Uterus (tissue), 4 donors: Measurements from ENCODE around the gene UNC13B. TPM values are rescaled to one million over a fixed set of nuclear protein-coding genes. Genes with fewer than 3 reads are reported as not detected.

ENCODE experiments used
- DNase-seq, 2 donors: peaks; one replicate each; pipeline ENCODE4 v3.0.0-alpha.2; 2019 to 2020
- H3K27ac ChIP-seq, 2 donors: fragments of 200-600 bp; sonication (generic); 1 replicate in 1 of 2; 2 replicates in 1 of 2; pipeline ENCODE4 v1.5.1; 2016 to 2018
- H3K27me3 ChIP-seq, 2 donors: fragments of 200-600 bp; sonication (generic); one replicate each; pipeline ENCODE4 v1.5.1; 2018 to 2019; ENCODE audit warnings: control low read depth in 1 of 2
- H3K36me3 ChIP-seq, 2 donors: fragments of 200-600 bp; sonication (generic); one replicate each; pipeline ENCODE4 v1.5.1; 2019; ENCODE audit warnings: control low read depth in 1 of 2
- H3K4me1 ChIP-seq, 2 donors: fragments of 200-600 bp; sonication (generic); one replicate each; pipeline ENCODE4 v1.5.1; 2018 to 2019; ENCODE audit warnings: control low read depth in 1 of 2
- H3K4me3 ChIP-seq, 2 donors: fragments of 200-600 bp; sonication (generic); 1 replicate in 1 of 2; 2 replicates in 1 of 2; pipeline ENCODE4 v1.5.1; 2018 to 2019; ENCODE audit warnings: mild to moderate bottlenecking in 1 of 2
- H3K9me3 ChIP-seq, 2 donors: fragments of 200-600 bp; sonication (generic); one replicate each; pipeline ENCODE4 v1.5.1; 2019; ENCODE audit warnings: control low read depth in 1 of 2
- POLR2A ChIP-seq, 2 donors: fragments of 450-650 bp; IDR thresholded peaks; one replicate each; pipeline ENCODE4 v1.6.1; 2016; ENCODE audit warnings: antibody characterized with exemption in 2 of 2, mild to moderate bottlenecking in 1 of 2, moderate library complexity in 1 of 2
- intact Hi-C: fragments of 100-400 bp; cut with DNase I; formaldehyde crosslinking; loops from one replicate; pipeline ENCODE4 v1.15.1; 2023; ENCODE audit warnings: low total_unique reads
- total RNA-seq, 4 donors: library from RNA; depleted of rRNA in 3 of 4; stranded (reverse); fragments of >200 nt in 3 of 4; gene quantifications; one replicate each; pipeline versions ENCODE4 v1.1.0 to v1.2.4, GENCODE V29; 2014 to 2023
- TF ChIP-seq, protein P1 (sequence below), 4 experiments: fragments of 200-600 bp in 2 of 4; fragments of 450-650 bp in 2 of 4; sonication (generic) in 2 of 4; IDR thresholded peaks; one replicate each; pipeline ENCODE4 v1.5.1; 2016 to 2019; ENCODE audit warnings: antibody characterized with exemption in 4 of 4, mild to moderate bottlenecking in 2 of 4, moderate library complexity in 1 of 4
- donor health status: DM: yes; HTN: yes; CAD: no.

UNC13B gene
- total RNA-seq, 4 donors from 2014 or later, result 11.2 to 37.1 (median 14.6) TPM

DNA sequence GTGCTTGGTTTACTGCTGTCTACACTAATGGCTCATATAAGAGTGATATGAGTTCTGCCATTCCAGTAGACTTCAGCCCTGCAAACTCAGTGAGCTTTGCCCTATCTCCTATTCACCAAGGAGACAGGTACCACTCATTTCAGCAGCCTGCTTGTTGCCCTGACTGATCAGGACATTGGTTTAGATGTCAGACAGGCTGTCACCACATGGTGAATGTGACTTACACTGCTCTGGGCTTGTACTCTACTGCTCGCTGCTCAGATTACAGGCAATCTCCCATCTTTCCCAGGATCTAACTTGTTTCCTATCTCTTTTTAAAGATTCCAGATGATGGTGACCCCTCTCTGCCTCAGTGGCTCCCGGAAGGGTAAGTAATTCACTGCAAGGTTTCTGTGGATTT, 204.8 kb downstream of the UNC13B start:
- Histone ChIP-seq H3K9me3 (no peaks in the 10 kb centered on the region), H3K4me1 (no peaks in the 10 kb centered on the region), H3K27ac (no peak overlapping the region), H3K4me3 (no peak overlapping the region), H3K36me3 (no peaks in the 10 kb centered on the region), H3K27me3 (no peaks in the 10 kb centered on the region)
- no peak for DNase-seq
- TF ChIP-seq, protein P1, sequence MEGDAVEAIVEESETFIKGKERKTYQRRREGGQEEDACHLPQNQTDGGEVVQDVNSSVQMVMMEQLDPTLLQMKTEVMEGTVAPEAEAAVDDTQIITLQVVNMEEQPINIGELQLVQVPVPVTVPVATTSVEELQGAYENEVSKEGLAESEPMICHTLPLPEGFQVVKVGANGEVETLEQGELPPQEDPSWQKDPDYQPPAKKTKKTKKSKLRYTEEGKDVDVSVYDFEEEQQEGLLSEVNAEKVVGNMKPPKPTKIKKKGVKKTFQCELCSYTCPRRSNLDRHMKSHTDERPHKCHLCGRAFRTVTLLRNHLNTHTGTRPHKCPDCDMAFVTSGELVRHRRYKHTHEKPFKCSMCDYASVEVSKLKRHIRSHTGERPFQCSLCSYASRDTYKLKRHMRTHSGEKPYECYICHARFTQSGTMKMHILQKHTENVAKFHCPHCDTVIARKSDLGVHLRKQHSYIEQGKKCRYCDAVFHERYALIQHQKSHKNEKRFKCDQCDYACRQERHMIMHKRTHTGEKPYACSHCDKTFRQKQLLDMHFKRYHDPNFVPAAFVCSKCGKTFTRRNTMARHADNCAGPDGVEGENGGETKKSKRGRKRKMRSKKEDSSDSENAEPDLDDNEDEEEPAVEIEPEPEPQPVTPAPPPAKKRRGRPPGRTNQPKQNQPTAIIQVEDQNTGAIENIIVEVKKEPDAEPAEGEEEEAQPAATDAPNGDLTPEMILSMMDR (IDR thresholded peaks at IDR 0.05), result no peak
- TF ChIP-seq POLR2A (IDR thresholded peaks at IDR 0.05), result no peak
- intact Hi-C loops, result no loop called here

DNA sequence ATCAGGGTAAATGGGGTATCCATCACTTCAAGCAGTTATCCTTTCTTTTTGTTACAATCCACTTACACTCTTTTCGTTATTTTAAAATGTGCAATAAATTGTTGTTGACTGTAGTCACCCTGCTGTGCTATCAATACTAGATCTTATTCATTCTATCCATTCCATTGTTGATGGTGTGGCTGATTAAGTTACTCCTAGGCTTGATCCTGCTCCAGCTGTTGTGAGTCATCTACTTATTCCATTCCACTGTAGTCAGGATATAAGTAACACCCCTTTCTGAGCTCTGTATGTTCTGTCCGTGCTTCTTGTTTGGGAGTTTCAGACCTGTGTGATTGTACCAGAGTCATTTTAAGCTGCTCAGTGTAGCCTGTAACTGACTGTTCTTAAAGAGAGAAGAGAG, 205.6 kb downstream of the UNC13B start:
- TF ChIP-seq POLR2A (IDR thresholded peaks at IDR 0.05), result no peak
- TF ChIP-seq, protein P1 (IDR thresholded peaks at IDR 0.05), result no peak
- no peaks in the 10 kb centered on the region for H3K27me3 ChIP-seq

DNA sequence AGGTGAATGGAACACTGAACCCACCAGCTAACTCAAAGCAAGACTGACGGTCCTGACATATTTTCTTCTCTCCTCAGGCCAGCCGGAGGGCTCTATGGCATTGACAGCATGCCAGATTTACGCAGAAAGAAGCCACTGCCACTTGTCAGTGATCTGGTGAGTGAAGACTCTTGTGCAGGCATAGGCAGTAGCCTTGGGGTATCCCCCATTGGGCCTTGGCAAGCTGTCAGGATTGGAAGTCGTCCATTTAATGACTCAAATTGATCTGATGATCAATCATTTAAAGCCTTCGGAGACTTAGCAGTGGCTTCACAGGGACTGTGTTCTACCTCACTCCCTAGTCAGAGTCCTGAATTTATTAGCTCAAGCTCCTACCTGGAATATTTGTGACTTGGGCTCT, 208.4 kb downstream of the UNC13B start:
- Histone ChIP-seq H3K27ac (no peak overlapping the region), H3K4me3 (no peak overlapping the region), H3K36me3 (no peaks in the 10 kb centered on the region), H3K27me3 (no peaks in the 10 kb centered on the region), H3K9me3 (no peaks in the 10 kb centered on the region), H3K4me1 (no peaks in the 10 kb centered on the region)
- TF ChIP-seq POLR2A (IDR thresholded peaks at IDR 0.05), result no peak
- TF ChIP-seq, protein P1 (IDR thresholded peaks at IDR 0.05), result no peak
- DNase-seq, result no peak
- intact Hi-C loops, result no loop called here

More for the DNA sequence above, 205.6 kb downstream of the UNC13B start:
- intact Hi-C loops, result no loop called here
- no peaks in the 10 kb centered on the region for H3K4me1 ChIP-seq
- H3K4me3 ChIP-seq, result no peak overlapping the region
- H3K27ac ChIP-seq, result no peak overlapping the region
- no peaks in the 10 kb centered on the region for H3K9me3 ChIP-seq
- no peak for DNase-seq
- no peaks in the 10 kb centered on the region for H3K36me3 ChIP-seq

DNA sequence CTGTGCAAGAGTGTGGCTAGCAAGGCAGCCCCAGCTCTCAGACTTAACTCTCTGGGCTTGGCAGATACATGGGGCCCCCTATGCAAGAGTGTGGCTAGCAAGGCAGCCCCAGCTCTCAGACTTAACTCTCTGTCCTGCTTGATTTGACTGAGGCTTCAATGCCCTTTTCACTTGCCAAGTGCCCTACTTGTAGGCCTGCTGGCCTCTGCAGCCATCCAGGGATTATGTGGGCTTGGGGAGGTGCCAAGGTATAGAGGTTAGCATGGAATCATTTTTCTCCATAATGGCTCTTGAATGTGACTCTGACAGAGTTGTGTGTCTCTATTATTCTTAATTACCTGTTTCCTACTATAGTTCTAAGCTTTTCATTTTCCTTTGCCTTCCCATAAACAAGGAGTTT, 212.6 kb downstream of the UNC13B start:
- H3K4me3 ChIP-seq, result no peak overlapping the region
- no peaks in the 10 kb centered on the region for H3K9me3 ChIP-seq
- H3K27ac ChIP-seq, result no peak overlapping the region
- intact Hi-C loops, result no loop called here
- no peaks in the 10 kb centered on the region for H3K4me1 ChIP-seq
- no peak for DNase-seq
- H3K36me3 ChIP-seq, result no peaks in the 10 kb centered on the region
- H3K27me3 ChIP-seq, result no peaks in the 10 kb centered on the region
- no peak for TF ChIP-seq POLR2A (IDR thresholded peaks at IDR 0.05)
- TF ChIP-seq, protein P1 (IDR thresholded peaks at IDR 0.05), result no peak

DNA sequence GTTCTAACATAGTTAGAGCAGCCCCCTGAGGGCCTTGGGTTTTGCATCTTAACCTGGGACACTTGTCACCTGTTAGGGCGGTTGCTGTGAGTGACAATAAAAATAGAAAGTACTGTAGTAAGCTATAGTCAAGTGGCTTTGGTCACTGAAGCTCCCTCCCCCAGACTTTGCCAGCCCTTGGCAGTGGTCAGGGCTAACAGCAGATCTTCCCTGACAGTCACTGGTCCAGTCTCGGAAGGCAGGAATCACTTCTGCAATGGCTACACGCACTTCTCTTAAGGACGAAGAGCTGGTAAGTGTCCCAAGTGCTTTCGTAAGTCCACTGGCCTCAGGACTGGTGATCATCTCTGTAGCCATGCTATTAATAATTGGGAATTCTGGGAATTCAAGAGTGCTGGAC, 213.1 kb downstream of the UNC13B start:
- intact Hi-C loops, result no loop called here
- TF ChIP-seq, protein P1 (IDR thresholded peaks at IDR 0.05), result no peak
- TF ChIP-seq POLR2A (IDR thresholded peaks at IDR 0.05), result no peak
- no peaks in the 10 kb centered on the region for H3K27me3 ChIP-seq
- no peaks in the 10 kb centered on the region for H3K9me3 ChIP-seq
- H3K27ac ChIP-seq, result no peak overlapping the region
- no peaks in the 10 kb centered on the region for H3K4me1 ChIP-seq
- no peak for DNase-seq
- no peak overlapping the region for H3K4me3 ChIP-seq
- no peaks in the 10 kb centered on the region for H3K36me3 ChIP-seq
